Type B pancreatic cell (in vitro differentiated cells): ENCODE data around the gene RNF214. TPM values are rescaled to one million over a fixed set of nuclear protein-coding genes. Genes with fewer than 3 reads are reported as not detected.

Source experiments
- DNase-seq: peaks from one replicate; pipeline ENCODE4 v3.0.0; 2021; ENCODE audit warnings: mixed read lengths; ENCODE audit not compliant: unreplicated experiment; ENCODE audit errors: extremely low spot score
- H3K27ac Mint-ChIP-seq: 2 replicates; pipeline ENCODE4 v1.8.0; 2021; ENCODE audit warnings: mild to moderate bottlenecking, mixed read lengths
- H3K27me3 Mint-ChIP-seq: 2 replicates; pipeline ENCODE4 v1.8.0; 2021; ENCODE audit warnings: mixed read lengths
- H3K36me3 Mint-ChIP-seq: 2 replicates; pipeline ENCODE4 v1.8.0; 2021; ENCODE audit warnings: mixed read lengths
- H3K4me1 Mint-ChIP-seq: one replicate; pipeline ENCODE4 v1.8.0; 2021; ENCODE audit warnings: mixed read lengths; ENCODE audit not compliant: unreplicated experiment
- H3K4me3 Mint-ChIP-seq: 2 replicates; pipeline ENCODE4 v1.8.0; 2021; ENCODE audit warnings: mild to moderate bottlenecking, mixed read lengths
- H3K9me3 Mint-ChIP-seq: 2 replicates; pipeline ENCODE4 v1.8.0; 2021; ENCODE audit warnings: mixed read lengths
- total RNA-seq: library from RNA; stranded (reverse); gene quantifications from 2 replicates; pipeline ENCODE4 v1.2.1, GENCODE V29; 2021; ENCODE audit warnings: low replicate concordance
- TF ChIP-seq, protein P1 (sequence below): fragments of 200-600 bp; sonication (generic); conservative IDR thresholded peaks from 2 replicates; pipeline ENCODE4 v1.5.0; 2021; ENCODE audit warnings: antibody characterized with exemption, mild to moderate bottlenecking

RNF214 gene
- total RNA-seq, 1 donor from 2014 or later, result 34.7 TPM

GRCh38 chr11:117282956-117283355 lies 50.5 kb downstream of the RNF214 start:
- no peak for DNase-seq
- TF ChIP-seq, protein P1, sequence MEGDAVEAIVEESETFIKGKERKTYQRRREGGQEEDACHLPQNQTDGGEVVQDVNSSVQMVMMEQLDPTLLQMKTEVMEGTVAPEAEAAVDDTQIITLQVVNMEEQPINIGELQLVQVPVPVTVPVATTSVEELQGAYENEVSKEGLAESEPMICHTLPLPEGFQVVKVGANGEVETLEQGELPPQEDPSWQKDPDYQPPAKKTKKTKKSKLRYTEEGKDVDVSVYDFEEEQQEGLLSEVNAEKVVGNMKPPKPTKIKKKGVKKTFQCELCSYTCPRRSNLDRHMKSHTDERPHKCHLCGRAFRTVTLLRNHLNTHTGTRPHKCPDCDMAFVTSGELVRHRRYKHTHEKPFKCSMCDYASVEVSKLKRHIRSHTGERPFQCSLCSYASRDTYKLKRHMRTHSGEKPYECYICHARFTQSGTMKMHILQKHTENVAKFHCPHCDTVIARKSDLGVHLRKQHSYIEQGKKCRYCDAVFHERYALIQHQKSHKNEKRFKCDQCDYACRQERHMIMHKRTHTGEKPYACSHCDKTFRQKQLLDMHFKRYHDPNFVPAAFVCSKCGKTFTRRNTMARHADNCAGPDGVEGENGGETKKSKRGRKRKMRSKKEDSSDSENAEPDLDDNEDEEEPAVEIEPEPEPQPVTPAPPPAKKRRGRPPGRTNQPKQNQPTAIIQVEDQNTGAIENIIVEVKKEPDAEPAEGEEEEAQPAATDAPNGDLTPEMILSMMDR, result no peak

GRCh38 chr11:117284053-117284452 lies 51.6 kb downstream of the RNF214 start:
- Mint-ChIP-seq H3K4me1 (no peaks in the 10 kb centered on the region), H3K36me3 (peaks cover 27% of the 10 kb centered on the region), H3K27ac (no peak overlapping the region), H3K9me3 (no peaks in the 10 kb centered on the region), H3K27me3 (no peaks in the 10 kb centered on the region), H3K4me3 (no peak overlapping the region)
- DNase-seq, result no peak
- TF ChIP-seq, protein P1, result no peak

More at GRCh38 chr11:117282956-117283355, 50.5 kb downstream of the RNF214 start:
- H3K4me3 Mint-ChIP-seq, result no peak overlapping the region
- H3K27me3 Mint-ChIP-seq, result no peaks in the 10 kb centered on the region
- no peaks in the 10 kb centered on the region for H3K4me1 Mint-ChIP-seq
- no peak overlapping the region for H3K27ac Mint-ChIP-seq
- no peaks in the 10 kb centered on the region for H3K9me3 Mint-ChIP-seq
- H3K36me3 Mint-ChIP-seq, result peaks cover 25% of the 10 kb centered on the region

GRCh38 chr11:117286588-117286987 lies 54.1 kb downstream of the RNF214 start:
- peaks cover 34% of the 10 kb centered on the region for H3K36me3 Mint-ChIP-seq

GRCh38 chr11:117287668-117288067 lies 55.2 kb downstream of the RNF214 start:
- Mint-ChIP-seq H3K36me3 (peaks cover 29% of the 10 kb centered on the region), H3K27ac (no peak overlapping the region), H3K4me1 (no peaks in the 10 kb centered on the region)

More at GRCh38 chr11:117286588-117286987, 54.1 kb downstream of the RNF214 start:
- H3K9me3 Mint-ChIP-seq, result no peaks in the 10 kb centered on the region
- no peaks in the 10 kb centered on the region for H3K27me3 Mint-ChIP-seq
- H3K4me3 Mint-ChIP-seq, result no peak overlapping the region
- no peaks in the 10 kb centered on the region for H3K4me1 Mint-ChIP-seq
- no peak overlapping the region for H3K27ac Mint-ChIP-seq
- TF ChIP-seq, protein P1, result no peak
- no peak for DNase-seq

DNA sequence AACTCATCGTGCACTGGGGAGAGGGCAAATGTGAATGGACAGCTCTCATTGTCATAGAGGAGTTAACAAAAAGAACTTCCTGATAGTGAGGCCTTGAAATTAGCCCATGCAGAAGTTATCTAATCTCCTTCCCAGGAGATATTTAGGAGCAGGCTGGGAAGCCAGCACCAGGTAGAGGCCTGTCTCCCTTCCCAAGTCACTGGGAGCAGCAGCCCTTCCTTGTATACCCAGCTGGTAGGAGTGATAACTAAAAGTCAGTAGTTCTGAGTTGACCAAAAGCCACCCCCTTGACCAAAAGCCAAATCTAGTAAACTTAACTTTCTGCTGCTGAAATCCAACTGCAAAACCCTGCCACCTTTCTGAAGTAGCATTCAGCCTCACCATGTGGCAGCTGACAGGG lies 57.3 kb downstream of the RNF214 start:
- peaks cover 26% of the 10 kb centered on the region for H3K36me3 Mint-ChIP-seq
- no peaks in the 10 kb centered on the region for H3K27me3 Mint-ChIP-seq
- no peak overlapping the region for H3K27ac Mint-ChIP-seq
- H3K4me3 Mint-ChIP-seq, result no peak overlapping the region
- no peaks in the 10 kb centered on the region for H3K9me3 Mint-ChIP-seq
- DNase-seq, result no peak
- H3K4me1 Mint-ChIP-seq, result no peaks in the 10 kb centered on the region
- TF ChIP-seq, protein P1, result no peak

More at GRCh38 chr11:117287668-117288067, 55.2 kb downstream of the RNF214 start:
- Mint-ChIP-seq H3K27me3 (no peaks in the 10 kb centered on the region), H3K4me3 (no peak overlapping the region), H3K9me3 (no peaks in the 10 kb centered on the region)
- DNase-seq, result no peak
- TF ChIP-seq, protein P1, result no peak
